Measurements from ENCODE around the gene MAFG.
"Not testable (repeated sequence)": the region's sequence is repeated elsewhere in the genome, so short reads cannot be mapped to it uniquely, and the experiment has no call there.

MAFG gene

DNA sequence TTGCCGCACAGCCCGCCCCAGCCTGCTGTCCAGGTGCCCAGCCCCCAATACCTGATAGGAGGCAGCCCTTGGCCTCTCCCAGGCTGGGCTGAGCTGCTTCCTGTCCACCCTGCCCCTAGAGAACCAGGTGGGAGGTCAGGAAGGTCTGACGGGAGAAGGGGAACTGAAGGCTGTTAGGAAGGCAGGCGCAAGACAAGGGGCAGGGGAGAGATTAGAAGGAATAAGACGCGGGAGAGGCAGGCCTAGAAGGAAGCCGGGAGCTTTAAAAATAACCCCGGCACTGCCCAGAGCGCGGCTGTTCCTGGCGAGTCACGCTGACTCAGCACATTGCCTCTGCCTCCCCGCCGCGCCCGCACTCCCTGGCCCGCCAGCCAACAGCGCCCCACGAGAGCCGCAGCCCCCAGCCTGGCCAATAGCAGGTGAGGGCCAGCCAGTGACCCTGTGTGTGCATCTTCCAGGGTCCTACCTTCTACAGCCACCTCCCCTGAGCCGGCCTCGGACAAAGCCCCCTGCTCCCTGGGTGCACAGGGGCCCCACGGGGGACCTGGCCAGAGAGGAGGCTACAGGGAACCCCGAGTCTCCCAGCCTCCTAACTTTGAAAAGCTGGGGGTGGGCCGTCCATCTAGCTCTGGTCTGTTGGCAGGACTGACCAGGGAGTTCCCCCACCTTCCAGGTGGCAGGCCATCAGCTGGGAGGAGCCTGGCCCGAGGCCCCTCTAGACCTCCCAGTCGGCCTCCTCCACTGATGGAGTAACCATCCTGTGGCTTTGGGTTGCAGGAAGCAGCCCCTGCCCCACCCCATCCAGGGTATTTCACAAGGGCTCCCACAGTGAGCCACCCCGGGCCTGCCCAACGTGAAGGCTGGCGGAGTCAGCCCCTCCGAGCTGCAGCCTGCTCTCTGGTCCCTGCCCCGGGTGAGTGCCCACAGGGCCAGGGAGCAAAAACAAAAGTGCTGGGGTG lies 4.0 kb downstream of the MAFG start:
- peak overlapping the region; percentile 35 for H3K4me3 ChIP-seq (ENCODE audit: low read depth, low read length)
- H3K27me3 ChIP-seq (ENCODE audit: control insufficient read depth, insufficient read depth, low read length), result no peaks in the 10 kb centered on the region
- peaks cover 11% of the 10 kb centered on the region for H3K4me1 ChIP-seq (ENCODE audit: control insufficient read depth, insufficient read depth, low read length)
- peaks cover 32% of the 10 kb centered on the region for H3K36me3 ChIP-seq (ENCODE audit: control insufficient read depth, insufficient read depth, low read length)
- peak overlapping the region; percentile 54 for H3K9ac ChIP-seq (ENCODE audit: low read depth, low read length)
- no peaks in the 10 kb centered on the region for H3K9me3 ChIP-seq (ENCODE audit: control insufficient read depth, insufficient read depth, low read length)

DNA sequence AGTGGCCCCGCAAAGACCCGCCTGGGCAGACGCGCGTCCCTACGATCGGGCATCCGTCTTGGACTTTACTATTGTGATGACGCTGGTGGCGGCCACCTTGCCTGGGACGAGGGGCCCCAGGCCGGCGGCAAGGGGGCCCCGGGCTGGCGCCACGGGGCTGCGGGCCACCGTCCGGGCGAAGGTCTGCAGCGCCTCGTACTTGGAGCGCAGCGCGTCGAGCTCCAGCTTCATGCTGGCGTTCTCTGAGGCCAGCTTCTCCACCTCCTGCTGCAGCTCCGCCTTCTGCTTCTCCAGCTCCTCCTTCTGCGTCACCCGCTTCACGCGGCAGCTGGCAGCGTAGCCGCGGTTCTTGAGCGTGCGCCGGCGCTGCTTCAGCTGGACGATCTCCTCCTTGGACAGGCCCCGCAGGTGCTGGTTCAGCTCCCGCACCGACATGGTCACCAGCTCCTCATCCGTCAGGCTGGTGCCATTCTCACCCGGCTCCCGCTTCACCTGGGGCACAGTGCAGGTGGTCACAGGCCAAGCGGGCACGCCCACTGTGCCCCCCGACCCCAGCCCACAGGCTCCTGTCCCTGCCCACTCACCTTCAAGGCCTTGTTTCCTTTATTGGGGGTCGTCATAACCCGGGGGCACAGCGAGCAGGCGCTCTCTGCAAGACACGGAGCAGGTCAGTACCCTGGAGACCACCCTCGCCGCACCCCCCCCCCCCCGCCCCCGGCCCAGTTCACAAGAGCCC lies 4.8 kb downstream of the MAFG start:
- no peaks in the 10 kb centered on the region for H3K9me3 ChIP-seq (ENCODE audit: control insufficient read depth, insufficient read depth, low read length)
- H3K9ac ChIP-seq (ENCODE audit: low read depth, low read length), result no peak overlapping the region
- no peaks in the 10 kb centered on the region for H3K27me3 ChIP-seq (ENCODE audit: control insufficient read depth, insufficient read depth, low read length)
- H3K36me3 ChIP-seq (ENCODE audit: control insufficient read depth, insufficient read depth, low read length), result peaks cover 32% of the 10 kb centered on the region
- peaks cover 11% of the 10 kb centered on the region for H3K4me1 ChIP-seq (ENCODE audit: control insufficient read depth, insufficient read depth, low read length)
- no peak overlapping the region for H3K4me3 ChIP-seq (ENCODE audit: low read depth, low read length)

DNA sequence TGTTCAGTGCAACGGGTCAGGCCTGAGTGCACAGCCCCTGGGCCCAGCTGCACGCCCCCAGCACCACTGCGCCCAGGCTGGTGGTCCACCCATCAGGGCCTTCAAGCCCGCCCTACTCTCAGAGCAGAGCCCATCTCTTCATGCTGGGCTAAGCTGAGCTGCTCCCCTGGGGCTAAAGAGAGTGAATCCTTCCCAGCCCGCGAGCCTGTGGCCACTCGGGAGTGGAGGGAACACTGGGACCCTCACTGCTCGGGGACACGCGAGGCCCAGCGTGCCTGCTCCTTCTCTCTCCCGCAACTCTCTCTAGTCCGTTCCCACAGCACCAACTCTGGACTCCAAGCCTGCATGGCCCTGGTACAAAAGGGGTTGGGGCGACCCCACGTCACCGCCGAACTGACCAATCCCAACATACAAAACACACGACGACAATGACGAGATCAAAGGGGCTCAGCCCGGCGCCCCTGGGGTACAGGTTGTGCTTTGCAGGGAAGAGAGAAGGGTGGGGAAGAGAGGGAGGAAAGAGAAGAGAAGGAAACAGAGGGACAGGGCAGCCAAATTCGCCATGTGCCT lies 5.5 kb downstream of the MAFG start:
- H3K9ac ChIP-seq (ENCODE audit: low read depth, low read length), result no peak overlapping the region
- H3K27me3 ChIP-seq (ENCODE audit: control insufficient read depth, insufficient read depth, low read length), result no peaks in the 10 kb centered on the region
- H3K36me3 ChIP-seq (ENCODE audit: control insufficient read depth, insufficient read depth, low read length), result peaks cover 32% of the 10 kb centered on the region
- H3K4me3 ChIP-seq (ENCODE audit: low read depth, low read length), result no peak overlapping the region
- H3K9me3 ChIP-seq (ENCODE audit: control insufficient read depth, insufficient read depth, low read length), result no peaks in the 10 kb centered on the region
- H3K4me1 ChIP-seq (ENCODE audit: control insufficient read depth, insufficient read depth, low read length), result peaks cover 14% of the 10 kb centered on the region

DNA sequence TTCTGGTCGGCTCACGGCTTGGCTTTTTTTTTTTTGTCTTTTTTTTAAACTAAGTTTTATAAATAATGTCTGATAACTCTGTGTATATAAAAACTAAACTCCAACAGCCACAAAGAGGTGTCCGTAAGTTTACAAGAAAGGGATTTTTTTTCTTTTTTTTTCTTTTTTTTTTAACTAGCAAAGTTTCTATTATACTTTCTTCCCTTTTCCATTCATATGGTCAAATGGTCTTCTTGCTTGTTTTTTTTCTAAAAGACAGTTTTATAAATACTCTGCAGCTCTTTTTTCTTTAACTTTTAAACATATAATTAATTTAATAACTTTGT lies 6.0 kb downstream of the MAFG start:
- Histone ChIP-seq H3K36me3 (ENCODE audit: control insufficient read depth, insufficient read depth, low read length) (peaks cover 32% of the 10 kb centered on the region), H3K4me3 (ENCODE audit: low read depth, low read length) (no peak overlapping the region), H3K27me3 (ENCODE audit: control insufficient read depth, insufficient read depth, low read length) (no peaks in the 10 kb centered on the region), H3K9ac (ENCODE audit: low read depth, low read length) (no peak overlapping the region), H3K9me3 (ENCODE audit: control insufficient read depth, insufficient read depth, low read length) (no peaks in the 10 kb centered on the region), H3K4me1 (ENCODE audit: control insufficient read depth, insufficient read depth, low read length) (peaks cover 18% of the 10 kb centered on the region)

DNA sequence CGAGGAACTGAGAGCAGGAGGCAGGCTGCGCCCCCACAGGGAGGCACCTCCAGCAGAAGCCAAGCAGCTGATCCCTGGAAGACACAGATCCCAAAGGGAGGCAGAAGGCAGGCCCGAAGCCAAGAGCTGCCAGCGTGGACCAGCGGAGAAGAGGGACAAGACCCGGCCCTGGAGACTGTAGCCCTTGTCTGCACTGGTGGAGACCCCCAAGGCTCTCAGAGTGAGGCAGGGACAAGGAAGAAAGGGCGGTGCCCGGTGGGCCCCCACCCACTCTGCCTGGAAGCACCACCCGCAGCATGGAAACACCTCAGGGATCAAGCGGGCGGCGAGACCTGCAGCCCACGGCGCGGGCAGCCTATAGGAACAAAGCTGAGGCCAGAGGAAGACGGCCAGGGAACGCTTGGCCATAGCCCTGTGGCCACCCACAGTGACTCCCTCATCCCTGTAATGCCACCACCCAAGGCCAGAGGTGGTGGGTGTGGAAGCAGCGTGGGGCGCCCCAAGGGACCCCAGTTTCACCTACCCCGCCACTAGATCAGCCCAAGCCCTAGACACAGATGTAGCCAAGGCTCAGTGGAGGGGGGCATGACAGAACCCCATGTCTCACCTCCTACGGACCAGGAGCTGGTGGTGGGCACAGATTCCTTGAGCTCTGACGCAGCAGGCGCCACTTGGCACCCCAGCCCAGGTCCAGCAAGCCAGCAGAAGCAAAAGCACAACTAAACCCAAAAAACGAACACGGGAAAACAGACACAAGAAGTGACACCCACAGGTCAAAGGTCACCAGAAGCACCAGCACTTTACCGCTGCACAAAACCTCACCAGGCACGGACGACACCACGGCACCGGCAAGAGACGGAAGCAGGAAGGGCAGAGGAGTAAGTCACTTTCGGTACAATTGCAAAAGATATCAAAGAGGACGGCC lies 6.7 kb downstream of the MAFG start:
- no peak overlapping the region for H3K4me3 ChIP-seq (ENCODE audit: low read depth, low read length)
- H3K36me3 ChIP-seq (ENCODE audit: control insufficient read depth, insufficient read depth, low read length), result peaks cover 33% of the 10 kb centered on the region
- H3K4me1 ChIP-seq (ENCODE audit: control insufficient read depth, insufficient read depth, low read length), result peaks cover 13% of the 10 kb centered on the region

DNA sequence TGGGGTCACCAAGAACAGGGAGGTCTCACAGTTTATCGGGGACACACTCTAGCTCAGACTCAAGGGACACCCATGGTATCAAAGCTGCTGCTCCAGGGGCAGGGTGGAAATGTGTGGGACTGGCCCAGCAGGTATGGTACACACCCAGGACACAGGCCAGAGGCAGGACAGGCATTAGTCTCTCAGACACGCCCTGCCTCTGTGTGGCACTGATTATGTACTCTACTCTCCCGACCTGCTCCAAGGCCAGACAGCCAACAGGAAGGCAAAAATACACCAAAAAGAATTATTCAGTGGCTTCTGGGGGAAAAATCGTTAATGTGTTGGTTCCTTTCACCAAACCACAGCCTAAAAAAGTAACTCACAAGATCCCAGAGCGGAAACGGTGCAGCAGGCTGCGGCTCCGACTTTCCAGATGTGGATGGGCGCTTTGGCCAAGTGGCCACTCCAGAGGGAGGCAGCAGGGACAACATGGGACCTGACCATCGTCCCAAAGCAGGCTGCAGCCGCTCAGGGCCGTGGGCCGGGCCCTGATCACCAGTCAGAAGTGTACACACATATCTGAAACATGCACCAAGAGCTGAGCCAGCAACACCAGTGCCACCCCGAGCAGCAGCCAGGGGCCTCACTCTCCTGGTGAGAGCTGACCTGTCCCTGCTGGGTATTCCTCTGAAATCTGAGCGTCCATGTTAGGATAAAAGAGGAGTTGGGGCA lies 8.5 kb downstream of the MAFG start:
- Histone ChIP-seq H3K36me3 (ENCODE audit: control insufficient read depth, insufficient read depth, low read length) (peaks cover 51% of the 10 kb centered on the region), H3K9me3 (ENCODE audit: control insufficient read depth, insufficient read depth, low read length) (no peaks in the 10 kb centered on the region), H3K4me1 (ENCODE audit: control insufficient read depth, insufficient read depth, low read length) (peaks cover 6% of the 10 kb centered on the region), H3K9ac (ENCODE audit: low read depth, low read length) (no peak overlapping the region), H3K4me3 (ENCODE audit: low read depth, low read length) (no peak overlapping the region), H3K27me3 (ENCODE audit: control insufficient read depth, insufficient read depth, low read length) (no peaks in the 10 kb centered on the region)

More for the DNA sequence above, 6.7 kb downstream of the MAFG start:
- no peaks in the 10 kb centered on the region for H3K27me3 ChIP-seq (ENCODE audit: control insufficient read depth, insufficient read depth, low read length)
- H3K9me3 ChIP-seq (ENCODE audit: control insufficient read depth, insufficient read depth, low read length), result no peaks in the 10 kb centered on the region
- no peak overlapping the region for H3K9ac ChIP-seq (ENCODE audit: low read depth, low read length)

DNA sequence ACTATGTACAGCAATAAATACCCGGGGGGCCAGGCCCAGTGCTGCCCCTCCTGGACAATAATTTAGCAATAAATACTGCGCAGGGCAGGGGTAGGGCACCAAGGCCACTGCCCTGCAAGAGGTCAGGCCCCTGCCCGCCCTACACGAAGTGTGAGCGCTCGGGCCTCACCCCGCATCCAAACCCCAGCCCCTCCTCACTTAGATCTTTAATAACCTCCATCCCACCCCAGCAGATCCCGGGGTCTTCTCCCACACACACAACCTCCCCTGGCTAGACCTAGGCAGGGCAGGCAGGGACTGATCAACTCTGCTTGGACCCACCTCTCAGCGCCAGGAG lies 9.2 kb downstream of the MAFG start:
- peaks cover 58% of the 10 kb centered on the region for H3K36me3 ChIP-seq (ENCODE audit: control insufficient read depth, insufficient read depth, low read length)
- not testable (repeated sequence) for H3K9ac ChIP-seq (ENCODE audit: low read depth, low read length); H3K4me1 ChIP-seq (ENCODE audit: control insufficient read depth, insufficient read depth, low read length); H3K9me3 ChIP-seq (ENCODE audit: control insufficient read depth, insufficient read depth, low read length); H3K27me3 ChIP-seq (ENCODE audit: control insufficient read depth, insufficient read depth, low read length); H3K4me3 ChIP-seq (ENCODE audit: low read depth, low read length)

DNA sequence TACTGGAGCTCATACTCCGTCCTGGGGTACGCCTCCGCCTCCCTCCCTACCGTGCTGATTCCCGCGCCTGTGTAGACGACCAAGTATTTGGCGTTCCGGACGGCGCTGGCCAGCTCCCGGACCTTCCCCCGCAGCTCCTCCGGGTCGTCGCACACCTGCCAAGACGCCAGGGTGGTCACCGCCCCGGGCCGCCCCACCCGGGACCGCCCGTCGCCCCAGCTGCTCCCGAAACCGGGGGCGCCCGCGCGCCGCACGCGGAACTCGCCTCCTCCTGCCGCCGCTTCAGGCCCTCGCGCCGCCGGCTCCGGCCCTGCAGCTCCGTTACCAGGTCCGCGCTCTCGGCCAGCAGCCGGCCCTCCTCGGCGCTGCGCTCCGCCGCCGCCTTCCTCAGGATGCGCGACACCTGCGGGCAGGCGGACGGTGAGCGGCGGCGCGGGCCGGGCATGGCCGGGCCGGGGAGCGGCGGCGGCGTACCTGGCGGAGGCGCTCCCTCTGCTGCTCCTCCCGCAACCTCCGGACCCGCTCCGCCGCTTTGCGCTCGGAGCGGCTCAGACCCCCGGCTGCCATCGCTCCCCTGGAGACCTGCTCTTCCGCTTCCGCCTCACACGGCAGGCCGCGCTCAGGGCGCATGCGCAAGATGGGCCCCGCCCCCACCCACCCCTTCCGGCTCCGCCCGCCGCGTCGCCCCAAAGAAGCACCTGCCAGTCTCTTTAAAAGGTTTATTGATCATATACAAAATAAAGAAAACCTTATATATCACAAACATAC lies 9.8 kb downstream of the MAFG start, which contains the start of gene SIRT7:
TSS of gene SIRT7 (minus strand) at position 612 of the 768 bp plus-strand sequence. CDS start at position 567, 45 bp downstream.
- H3K4me3 ChIP-seq (ENCODE audit: low read depth, low read length), result peak within 1 kb of the TSS; percentile 63
- peaks cover 6% of the 10 kb centered on the region for H3K4me1 ChIP-seq (ENCODE audit: control insufficient read depth, insufficient read depth, low read length)
- H3K9ac ChIP-seq (ENCODE audit: low read depth, low read length), result peak within 1 kb of the TSS; percentile 68
- H3K36me3 ChIP-seq (ENCODE audit: control insufficient read depth, insufficient read depth, low read length), result peaks cover 60% of the 10 kb centered on the region
- H3K27me3 ChIP-seq (ENCODE audit: control insufficient read depth, insufficient read depth, low read length), result no peaks in the 10 kb centered on the region
- no peaks in the 10 kb centered on the region for H3K9me3 ChIP-seq (ENCODE audit: control insufficient read depth, insufficient read depth, low read length)

DNA sequence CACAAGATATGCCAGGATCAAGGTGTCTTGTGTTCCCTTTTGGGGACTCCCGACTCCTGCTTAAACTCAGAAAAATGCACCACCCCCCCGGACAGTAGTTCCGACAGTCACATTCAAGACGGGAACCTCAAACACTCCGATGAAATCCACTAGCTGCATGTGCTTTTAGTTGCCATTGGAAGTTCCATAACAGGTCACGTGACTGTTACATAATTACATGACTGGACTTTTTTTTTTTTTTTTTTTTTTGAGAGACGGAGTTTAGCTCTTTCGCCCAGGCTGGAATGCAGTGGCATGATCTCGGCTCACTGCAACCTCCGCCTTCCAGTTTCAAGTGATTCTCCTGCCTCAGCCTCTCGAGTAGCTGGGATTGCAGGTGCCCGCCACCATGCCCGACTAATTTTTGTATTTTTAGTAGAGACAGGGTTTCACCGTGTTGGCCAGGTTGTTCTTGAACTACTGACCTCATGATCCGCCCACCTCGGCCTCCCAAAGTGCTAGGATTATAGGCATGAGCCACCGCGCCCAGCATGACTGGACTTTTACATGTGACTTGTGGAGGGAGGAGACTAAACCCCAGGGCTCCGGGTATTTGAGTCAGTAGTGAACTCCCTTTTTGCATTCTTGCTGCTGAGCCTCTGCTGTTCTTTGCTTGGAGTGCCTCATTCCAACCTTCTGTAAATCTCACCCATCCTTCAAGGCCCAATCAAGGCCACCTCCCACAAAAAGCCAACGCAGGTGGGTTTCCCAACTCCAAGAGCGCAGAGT lies 11.1 kb downstream of the MAFG start:
- Histone ChIP-seq H3K4me3 (ENCODE audit: low read depth, low read length) (no peak overlapping the region), H3K9ac (ENCODE audit: low read depth, low read length) (no peak overlapping the region), H3K36me3 (ENCODE audit: control insufficient read depth, insufficient read depth, low read length) (peaks cover 58% of the 10 kb centered on the region), H3K9me3 (ENCODE audit: control insufficient read depth, insufficient read depth, low read length) (no peaks in the 10 kb centered on the region), H3K27me3 (ENCODE audit: control insufficient read depth, insufficient read depth, low read length) (no peaks in the 10 kb centered on the region), H3K4me1 (ENCODE audit: control insufficient read depth, insufficient read depth, low read length) (peaks cover 6% of the 10 kb centered on the region)

DNA sequence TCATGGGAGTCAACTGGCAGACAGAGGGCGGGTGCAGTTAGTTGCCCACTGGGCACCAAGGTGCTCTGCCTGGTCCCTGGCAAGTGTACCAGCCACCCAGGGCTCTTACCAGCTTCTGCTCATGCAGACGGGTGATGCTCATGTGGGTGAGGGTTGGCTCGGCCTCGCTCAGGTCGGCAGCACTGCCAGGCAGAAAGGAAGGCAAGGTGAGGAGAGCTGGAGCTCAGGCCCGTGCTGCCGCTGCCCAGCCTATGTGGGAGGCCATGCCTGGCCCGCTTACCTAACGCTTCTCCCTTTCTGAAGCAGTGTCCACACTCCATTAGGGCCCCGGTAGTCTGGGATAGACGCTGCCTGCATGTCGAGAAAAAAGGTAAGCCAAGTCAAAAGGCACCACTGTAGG lies 12.2 kb downstream of the MAFG start:
- peaks cover 2% of the 10 kb centered on the region for H3K27me3 ChIP-seq (ENCODE audit: control insufficient read depth, insufficient read depth, low read length)
- no peak overlapping the region for H3K4me3 ChIP-seq (ENCODE audit: low read depth, low read length)
- H3K9me3 ChIP-seq (ENCODE audit: control insufficient read depth, insufficient read depth, low read length), result no peaks in the 10 kb centered on the region
- peaks cover 6% of the 10 kb centered on the region for H3K4me1 ChIP-seq (ENCODE audit: control insufficient read depth, insufficient read depth, low read length)
- peaks cover 48% of the 10 kb centered on the region for H3K36me3 ChIP-seq (ENCODE audit: control insufficient read depth, insufficient read depth, low read length)
- no peak overlapping the region for H3K9ac ChIP-seq (ENCODE audit: low read depth, low read length)
